Renal cortical epithelial cell (primary cell): Measurements from ENCODE around the gene CXXC5. TPM values are rescaled to one million over a fixed set of nuclear protein-coding genes. Genes with fewer than 3 reads are reported as not detected.

ENCODE experiments used
- DNase-seq: peaks from one replicate; pipeline ENCODE4 v3.0.0-alpha.2; 2011; ENCODE audit warnings: low read depth
- total RNA-seq: library from RNA; depleted of rRNA; stranded (reverse); fragments of >200 nt; gene quantifications from 2 replicates; pipeline ENCODE4 v1.2.3, GENCODE V29; 2014

Gene CXXC5
- total RNA-seq, 1 donor from 2014 or later = 252 TPM

DNA sequence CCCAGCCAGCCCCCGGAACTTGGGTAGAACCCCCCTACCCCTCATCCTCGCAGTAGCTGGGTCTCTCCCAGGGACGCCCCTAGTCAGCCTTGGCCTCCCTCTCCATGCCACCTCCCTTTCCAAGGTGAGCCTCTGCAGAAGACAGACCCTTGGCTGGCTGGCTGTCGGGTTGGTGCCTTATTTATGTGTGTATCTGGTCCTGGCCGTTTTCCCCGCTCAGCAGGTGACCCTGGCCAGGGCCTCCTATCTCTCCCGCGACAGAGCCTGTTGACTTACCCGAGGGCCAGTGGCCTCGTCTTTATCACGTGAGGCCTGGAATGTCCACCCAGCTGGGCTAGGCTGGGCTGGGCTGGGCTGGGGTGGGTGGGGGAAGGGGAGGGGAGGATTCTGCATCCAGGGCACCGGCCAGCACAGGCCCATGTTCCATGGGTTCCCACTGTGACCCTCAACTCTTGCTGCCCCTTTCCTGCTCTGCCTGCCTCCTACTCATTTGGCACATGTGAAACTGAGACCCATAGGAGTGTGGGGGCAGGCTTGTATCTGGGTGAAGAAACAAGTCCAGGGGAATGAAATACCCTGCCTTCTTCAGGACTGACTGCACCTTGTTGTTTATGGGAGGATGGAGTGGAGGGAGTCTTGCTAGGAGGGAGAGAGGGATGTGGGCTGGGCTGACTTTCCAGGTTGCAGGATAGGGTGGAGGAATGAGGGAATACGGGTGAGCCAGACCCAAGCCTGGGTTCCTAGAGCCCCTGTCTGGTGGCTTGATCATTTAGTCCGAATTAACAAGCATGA is 3.1 kb downstream of the CXXC5 start:
- peak; percentile 69 for DNase-seq

GRCh38 chr5:139651853-139652787 is 4.0 kb downstream of the CXXC5 start:
- peak; percentile 97 for DNase-seq

DNA sequence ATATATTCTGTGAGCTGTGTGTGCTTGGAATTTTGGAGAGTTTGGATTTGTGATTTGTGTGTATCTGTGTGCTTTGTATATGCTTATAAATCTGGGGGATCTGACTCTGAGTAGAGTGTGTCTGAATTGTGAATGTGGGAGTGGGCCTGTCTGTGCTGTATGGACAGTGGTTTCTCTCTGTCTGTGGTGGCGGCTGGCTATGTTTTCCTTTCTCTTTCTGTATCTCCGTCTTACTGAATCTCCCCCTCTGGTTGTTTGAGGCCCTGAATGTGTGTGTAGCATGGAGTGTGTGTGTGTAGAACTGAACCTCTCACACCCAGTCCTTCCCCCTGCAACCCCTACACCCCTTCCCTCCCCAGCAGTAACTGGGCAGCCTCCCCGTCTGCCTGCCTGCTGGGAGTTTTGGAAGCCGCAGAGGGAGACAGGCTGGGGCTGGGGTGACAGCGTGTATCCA is 4.7 kb downstream of the CXXC5 start:
- no peak for DNase-seq

GRCh38 chr5:139653616-139654015 is 5.5 kb downstream of the CXXC5 start:
- no peak for DNase-seq

GRCh38 chr5:139654464-139654863 is 6.3 kb downstream of the CXXC5 start:
- no peak for DNase-seq

GRCh38 chr5:139654871-139655491 is 6.8 kb downstream of the CXXC5 start:
- no peak for DNase-seq

GRCh38 chr5:139655727-139656271 is 7.7 kb downstream of the CXXC5 start:
- DNase-seq = peak; percentile 54

DNA sequence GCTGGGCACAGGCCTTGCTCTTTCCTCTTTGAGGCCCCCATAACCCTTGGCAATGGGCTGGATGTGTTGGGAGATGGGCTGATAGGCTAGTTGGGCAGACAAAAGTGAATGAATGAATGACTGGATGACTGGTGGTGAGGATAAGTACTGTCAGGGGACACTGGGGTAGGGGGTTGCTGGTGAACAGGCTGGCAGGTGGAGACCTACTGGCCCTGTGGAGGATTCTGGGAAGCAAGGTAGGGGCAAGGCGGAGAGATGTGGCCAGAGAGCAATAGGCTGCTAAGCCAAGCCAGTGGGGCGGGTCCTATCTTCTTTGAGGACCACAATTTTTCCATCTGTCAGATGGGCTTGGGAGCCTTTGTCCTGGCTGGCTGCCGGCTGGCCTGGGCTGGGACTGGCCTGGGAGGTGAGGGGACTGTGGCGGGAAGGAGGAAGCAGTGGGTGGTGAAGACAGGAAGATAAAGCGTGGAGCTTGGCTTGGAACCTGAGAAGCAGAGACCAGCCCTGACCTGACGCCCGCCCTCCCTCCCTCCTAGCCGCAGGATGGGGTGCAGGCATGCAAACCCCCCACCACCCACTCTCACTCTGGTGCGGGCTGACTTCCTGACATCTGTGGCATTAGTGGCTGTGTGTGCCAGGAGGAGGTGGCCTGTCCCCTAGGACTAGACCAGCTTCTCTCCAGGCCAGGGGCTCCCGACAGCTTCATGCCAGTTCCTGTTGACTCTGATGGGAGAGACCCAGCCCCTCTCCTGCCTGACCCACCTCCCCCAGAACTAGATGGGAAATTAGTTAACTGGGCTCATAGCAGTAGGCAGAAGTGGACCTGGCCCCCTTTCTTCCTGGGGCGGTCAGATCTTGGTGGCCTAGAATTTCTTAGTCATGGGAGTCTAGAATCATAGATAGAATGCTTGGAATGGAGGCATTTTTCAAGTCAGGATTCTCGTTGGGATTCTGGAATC is 9.5 kb downstream of the CXXC5 start:
- DNase-seq = peak; percentile 79

GRCh38 chr5:139658501-139658927 is 10.4 kb downstream of the CXXC5 start:
- DNase-seq = peak; percentile 48

GRCh38 chr5:139658928-139659667 is 10.9 kb downstream of the CXXC5 start:
- DNase-seq = peak; percentile 76

DNA sequence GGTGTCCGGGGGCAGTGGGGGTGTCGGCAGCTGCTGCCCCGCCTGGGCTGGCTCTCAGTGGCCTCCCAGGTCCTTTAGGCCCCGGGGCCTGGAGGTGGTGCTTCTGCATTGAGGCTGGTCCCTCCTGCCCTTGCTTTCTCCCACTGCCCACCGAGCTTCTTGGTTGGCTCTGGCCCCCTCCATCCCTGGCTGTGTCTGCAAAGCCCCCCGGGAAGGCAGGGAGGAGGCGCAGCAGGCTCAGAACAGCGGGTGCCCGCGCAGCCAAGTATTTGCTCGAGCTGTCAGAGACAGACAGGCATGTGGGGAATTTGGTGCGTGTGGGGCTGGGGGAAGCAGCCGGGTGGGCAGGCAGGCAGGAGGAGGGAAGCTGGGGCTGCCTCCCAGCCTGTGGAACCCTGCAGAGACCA is 11.5 kb downstream of the CXXC5 start:
- no peak for DNase-seq

- DNase-seq = peak; percentile 77
Observed at GRCh38 chr5:139660105-139660922, 12.2 kb downstream of the CXXC5 start.

DNA sequence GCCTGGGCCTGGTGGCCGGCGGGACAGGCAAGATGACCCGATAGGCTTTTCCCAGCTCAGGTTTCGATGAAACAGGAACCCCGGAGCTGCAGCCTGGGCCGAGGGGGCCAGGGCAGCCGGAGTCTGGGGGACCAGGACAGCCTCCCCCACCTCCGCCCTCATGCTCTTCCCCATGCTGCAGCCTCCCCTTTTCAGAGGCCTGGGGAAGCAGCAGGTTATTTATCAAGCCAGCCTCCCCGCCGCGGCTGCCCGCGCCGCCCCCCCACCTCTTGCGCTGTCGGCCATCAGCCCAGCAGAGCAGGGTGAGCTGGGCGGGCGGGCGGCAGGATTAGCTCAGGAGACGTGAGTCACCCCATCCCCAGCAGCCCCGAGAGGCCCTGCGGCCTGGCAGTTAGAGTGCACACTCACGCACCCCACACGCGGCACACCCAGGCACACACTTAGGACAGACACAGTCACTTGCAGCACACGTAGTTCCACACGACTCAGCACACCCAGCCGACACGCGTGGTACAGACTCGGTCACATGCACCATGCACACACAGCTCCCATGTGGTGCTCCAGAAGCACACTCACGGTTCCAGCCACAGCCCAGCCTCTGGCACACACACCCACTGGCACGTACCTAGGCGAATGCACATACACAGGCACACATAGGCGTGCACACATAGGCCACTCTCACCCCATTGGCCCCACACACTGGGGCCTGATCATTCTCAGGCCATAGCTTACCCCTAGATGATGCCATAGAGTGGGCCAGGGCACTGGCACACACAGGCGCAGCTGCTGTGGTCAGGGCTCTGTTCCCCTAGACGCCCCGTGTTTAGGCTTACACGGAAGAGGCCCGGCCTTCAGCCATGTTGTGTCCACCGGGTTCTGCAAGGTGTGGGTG is 13.0 kb downstream of the CXXC5 start:
- DNase-seq = peak; percentile 85

- no peak for DNase-seq
Observed at GRCh38 chr5:139662617-139663016, 14.5 kb downstream of the CXXC5 start.

GRCh38 chr5:139663207-139664085 is 15.3 kb downstream of the CXXC5 start:
- no peak for DNase-seq

DNA sequence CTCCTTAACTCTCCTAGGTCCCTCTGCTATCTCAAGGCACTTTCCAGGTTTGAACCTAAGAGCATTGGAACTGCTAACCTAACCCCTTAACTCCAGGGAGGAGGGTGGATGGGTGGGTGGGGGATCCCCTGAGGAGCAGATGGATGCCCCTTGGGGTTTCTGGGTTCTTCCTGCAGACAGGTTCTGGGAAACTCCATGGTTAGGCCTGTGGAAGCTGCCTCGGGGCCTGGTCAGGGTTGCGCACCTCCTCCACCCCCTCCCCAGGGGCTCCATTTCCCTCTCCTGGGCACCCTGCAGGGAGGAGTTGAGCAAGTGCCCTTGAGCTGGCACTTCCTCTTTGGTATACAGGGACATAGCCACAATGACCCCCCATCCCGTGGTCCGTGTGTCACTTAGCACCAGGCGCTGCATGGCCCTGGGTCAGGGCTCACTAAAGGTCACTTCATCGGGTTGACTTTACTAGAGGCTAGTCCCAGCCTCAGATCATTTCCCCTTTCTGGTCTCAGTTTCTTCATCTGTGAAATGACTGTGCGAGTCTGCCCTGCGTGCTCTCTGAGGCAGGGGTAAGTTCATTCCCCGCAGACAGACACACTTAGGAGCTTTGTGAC is 16.0 kb downstream of the CXXC5 start:
- DNase-seq = no peak
